Activated T-cell treated with anti-CD3 and anti-CD28 coated beads, Interleukin-2, amount 50 U/mL, for 1 hour (primary cell): ENCODE measurements around the gene COPB2.
A peak's percentile ranks its signal among the peaks of the same experiment; 100 is the strongest.
"Not testable (repeated sequence)": the region's sequence is repeated elsewhere in the genome, so short reads cannot be mapped to it uniquely, and the experiment has no call there.

Experiments used
- DNase-seq: peaks from one replicate; pipeline ENCODE4 v3.0.0-alpha.2; 2020

The COPB2 gene

DNA sequence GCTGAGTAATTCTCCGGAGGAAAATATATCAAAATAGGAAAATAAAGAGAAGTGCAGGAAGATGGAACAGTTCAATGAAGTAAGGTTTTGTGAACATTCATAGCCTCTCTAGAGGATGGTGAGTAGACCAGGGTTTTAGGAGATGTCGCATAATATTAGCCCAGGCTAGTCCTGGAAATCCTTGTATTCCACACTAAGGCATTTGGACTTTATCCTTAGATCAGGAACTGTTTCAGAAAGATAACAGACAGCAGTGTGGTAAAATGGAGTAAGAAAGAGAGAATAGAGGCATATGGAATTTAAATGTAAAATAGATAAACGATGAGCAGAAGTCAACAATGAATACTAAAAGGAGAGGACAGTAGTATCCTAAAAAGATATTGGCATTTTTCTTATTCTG, 12.1 kb downstream of the COPB2 start:
- no peak for DNase-seq

DNA sequence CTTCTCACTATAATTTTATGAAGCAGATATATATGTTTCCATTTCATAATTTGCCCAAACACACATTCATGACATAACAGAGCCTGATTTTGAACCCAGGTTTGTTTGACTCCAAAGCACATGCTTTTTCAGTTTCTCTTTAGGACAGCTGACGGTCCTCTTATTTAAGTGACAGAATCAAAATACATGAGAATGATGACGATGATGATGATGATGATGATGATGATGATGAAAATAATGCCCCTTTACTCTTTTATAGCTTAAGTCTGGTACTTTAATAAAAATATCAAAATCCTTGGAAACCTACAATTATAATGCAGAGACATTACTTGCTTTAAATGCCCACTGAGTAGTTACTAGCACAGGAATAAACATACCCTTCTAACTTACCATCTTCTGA, 15.3 kb downstream of the COPB2 start:
- DNase-seq, result no peak

DNA sequence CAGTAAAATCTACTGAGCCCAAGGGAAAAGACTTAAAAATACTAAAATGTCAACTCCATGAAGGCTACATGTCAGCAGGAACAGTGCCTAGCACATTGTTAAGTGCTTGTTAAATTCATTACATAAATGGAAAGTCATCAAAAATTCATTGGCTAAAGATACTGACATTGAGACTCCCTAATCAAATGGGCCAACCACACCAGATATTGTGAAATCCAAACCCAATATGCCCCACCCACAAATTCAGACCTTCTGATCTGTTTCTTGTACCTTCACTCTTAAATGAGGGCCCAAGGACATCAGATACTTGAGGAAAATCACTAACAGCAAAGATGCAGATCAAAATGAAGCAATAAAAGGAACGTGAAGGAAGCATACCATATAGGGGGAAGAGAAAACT, 24.9 kb downstream of the COPB2 start:
- no peak for DNase-seq

DNA sequence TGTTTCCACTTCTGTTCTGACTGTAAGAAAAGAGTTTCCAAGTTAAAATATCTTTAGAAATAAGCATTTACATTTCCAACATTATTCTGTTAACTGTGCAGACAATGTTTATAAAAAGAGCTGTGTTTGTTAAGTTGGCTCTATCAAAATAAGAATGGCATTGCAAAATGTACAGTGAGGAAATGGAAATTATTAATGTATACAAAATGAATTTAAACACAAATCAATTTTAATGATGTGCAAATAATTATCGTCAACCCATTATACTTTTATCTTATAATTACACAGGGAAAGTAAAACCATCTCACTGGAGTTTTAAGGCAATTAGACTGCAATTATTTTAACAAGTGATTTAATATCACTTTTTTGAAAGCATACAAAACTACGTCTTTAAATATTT, 28.2 kb downstream of the COPB2 start:
- DNase-seq, result no peak

DNA sequence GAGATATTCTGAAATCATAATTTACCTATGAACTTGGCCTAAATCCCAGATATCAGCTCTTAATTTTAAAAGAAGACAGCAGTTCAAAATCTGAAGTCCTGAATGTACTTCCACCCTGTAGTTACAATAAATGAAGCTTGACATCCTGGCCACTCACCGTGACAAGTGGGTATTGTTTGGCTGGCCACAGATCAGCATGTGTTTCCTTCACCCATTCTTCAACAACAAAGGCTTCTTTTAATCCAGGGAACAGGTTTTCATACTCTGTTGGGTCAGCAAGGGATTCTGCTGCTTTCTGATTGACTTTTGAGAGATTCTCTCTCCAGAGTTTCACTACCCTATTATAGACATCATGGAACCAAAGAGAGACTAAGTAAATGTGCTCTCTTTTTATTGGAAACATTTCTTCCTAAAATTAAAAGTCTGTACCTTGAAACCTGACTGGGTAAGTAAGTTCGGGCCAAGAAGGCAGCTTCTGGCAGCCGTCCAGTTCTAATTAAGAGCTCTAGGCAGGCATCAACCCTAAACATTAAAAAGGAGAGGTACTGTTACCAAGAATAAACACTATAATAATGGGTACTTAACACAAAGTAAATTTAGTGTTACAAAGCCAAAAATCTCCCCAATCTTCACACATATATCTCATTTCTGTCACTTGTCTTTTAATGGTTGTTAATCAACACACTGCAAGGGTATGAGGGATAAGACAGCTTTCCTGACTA, 30.4 kb downstream of the COPB2 start:
- DNase-seq, result no peak

DNA sequence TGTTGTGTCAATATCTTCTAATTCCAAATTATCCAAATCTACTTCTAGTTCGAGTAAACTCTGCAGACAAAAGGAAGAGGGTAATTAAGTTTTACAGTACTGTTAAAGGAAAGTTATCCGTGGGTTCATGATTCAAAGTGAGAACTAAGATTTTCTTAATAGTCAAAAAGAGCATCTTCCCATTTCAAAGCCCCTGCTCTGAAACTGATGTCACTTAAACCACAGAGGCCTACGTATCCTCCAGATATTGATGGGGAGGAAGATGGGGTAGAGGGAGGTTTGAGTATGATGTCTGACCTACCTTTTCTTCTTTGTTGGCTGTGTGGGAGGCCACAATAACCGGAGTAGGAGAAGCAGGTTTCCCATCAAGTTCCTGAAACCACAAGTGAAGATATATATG, 31.5 kb downstream of the COPB2 start:
- DNase-seq, result no peak

DNA sequence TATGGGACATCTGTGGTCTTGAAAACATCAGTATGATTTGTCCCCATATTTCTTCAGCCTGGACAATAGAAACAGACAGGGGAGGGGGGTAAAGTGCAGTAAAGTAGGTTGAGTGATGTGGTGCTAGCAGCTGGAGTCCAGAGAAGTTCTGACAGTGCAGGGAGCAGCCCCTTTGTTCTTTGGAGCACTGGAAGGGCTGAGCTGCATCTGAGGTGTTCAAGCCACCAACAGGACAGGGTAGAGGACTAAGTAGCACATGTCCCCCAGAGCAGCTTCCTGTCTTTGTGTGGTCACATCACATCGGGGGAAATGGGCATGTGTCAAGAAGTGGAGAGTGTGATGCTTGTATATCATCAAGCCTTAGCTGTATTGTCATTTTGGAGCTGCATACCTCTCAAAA, 33.6 kb downstream of the COPB2 start:
- DNase-seq, result no peak

DNA sequence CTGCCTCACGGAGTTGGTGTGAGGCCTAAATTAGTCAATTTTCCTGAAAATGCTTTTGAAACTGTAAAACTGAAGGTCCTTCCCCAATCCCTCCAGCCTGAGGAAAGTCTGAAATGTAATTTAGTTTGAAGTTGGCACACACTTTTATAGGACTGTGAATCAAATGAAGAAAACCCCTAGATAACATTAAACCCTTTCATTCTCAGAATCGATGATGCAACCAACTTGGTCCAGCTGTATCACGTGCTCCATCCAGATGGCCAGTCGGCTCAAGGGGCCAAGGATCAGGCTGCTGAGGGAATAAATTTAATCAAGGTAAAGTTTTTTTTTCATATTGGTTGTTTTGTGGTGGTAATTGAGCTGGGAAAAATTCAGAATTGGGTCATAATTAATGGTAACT, 34.0 kb downstream of the COPB2 start:
- DNase-seq, result no peak

DNA sequence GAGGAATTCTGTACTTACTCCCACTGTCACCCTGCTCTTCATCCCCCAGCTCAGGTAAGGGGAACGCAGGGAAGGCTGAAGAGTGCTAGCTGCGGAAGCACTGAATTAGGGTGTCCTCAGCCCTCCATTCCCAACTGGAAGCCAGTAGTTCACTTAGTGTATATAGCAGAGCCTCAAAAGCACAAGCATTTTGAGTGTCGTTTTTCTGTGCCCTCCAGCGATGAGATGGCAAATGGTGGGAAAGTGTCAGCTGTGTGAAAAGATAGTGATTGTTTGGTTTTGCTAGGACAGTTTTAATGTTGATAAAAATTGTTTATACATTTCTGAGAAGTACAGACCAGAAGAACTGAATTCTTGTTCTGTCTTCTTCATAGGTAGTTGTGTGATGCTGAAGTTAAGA, 34.8 kb downstream of the COPB2 start:
- DNase-seq, result no peak

DNA sequence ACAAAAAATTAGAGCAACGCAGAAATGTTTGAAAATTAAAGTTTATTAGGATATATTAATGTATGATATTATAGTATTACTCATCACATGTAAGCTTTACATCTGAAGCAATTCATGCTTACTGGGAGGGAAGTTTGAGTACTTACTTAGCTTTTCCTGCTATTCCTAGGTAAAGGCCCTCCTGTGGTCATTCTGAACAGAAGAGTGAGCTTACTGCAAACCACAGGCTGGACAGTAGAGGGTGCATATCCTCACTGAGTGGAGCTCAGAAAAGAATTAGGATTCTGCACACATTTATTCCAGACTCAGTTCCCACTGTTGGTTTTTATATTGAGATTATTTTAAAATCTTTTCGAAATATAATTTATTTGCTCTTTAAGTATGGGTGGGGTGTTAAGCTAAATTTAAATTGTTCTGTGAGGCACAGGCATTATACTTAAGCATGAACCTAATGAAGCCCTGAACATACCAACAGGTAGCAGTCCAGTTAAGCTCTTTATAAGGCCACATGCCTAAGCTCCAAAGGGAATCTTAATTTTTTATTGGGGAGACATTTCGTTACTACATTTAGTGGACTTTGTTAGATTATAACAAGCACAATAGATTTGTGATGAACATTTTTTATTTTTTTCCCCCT, 35.4 kb downstream of the COPB2 start:
- no peak for DNase-seq

DNA sequence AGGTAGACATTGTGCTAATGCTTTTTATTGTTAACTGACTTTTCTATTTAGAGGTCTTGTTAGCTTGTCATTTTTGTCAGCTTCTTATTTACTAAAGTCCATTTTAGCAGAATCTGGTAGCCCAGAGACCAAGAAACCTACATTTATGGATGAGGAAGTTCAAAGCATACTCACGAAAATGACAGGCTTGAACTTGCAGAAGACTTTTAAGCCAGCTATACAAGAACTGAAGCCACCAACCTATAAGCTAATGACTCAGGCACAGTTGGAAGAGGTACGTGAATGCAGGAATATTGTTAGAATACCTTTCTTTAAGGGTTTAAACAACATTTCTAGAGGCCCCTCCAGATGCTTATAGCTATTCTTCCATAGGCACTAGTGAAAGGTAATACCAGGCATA, 42.7 kb downstream of the COPB2 start:
- DNase-seq, result no peak

DNA sequence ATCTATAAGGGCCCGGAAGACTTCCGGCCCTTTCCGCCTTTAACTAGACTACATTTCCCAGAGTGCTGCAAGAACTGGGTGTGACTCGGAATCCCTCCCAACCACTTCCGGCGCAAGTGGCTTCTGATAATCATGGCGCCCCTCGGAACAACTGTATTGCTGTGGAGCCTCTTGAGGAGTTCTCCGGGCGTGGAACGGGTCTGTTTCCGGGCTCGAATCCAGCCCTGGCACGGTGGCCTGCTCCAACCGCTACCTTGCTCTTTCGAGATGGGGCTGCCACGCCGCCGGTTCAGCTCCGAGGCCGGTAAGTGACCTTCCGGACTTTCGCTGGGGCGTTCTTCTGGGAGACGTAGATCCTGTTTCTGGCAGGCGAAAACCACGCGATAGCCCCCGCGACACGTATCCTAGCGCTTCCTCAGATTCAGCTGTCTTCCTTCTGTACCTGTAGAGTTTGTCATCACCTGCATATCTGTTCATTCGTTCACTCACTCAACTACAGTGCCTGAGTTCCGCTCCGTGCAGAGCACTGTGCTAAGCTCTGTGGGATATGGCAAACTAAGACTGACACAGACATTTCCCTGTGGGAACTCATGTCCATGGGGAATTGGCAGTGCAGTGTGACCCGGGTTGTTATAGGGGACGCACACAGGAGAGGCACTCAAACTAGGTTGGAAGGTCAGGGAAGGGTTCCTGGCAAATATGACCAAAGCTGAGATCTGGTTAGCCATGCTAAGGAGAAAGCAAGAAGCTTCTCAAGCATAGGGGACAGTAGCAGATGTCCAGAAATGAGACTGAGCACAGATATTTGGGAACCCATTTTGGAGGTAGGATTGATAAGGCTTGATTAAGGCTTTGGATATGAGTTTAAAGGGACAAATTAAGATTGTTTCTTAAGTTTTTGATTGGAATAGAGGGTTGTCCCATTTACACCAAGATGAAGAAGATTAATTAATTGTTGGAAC, 45.3 kb downstream of the COPB2 start, which contains the start of gene MRPS22:
Gene MRPS22 (plus strand): TSS at position 126 of the 962 bp plus-strand sequence. CDS start 7 bp downstream, at position 133.
- peak; percentile 74 for DNase-seq

DNA sequence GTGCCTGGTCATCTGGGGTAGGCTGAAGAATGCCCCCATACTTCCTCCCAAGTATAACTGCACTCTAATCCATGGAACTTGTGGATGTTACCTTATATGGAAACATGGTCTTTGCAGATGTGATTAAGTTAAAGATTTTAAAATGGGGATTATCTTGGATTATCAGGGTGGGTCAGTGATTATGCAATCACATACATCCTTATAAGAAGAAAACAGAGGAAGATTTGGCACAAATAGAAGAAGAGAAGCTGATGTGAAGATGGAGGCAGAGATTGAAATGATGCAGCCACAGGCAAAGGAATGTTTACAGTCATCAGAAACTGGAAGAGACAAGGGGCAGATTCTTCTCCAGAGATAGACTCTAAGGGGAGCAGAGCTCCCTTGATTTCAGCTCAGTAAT, 47.4 kb downstream of the COPB2 start:
- no peak for DNase-seq

DNA sequence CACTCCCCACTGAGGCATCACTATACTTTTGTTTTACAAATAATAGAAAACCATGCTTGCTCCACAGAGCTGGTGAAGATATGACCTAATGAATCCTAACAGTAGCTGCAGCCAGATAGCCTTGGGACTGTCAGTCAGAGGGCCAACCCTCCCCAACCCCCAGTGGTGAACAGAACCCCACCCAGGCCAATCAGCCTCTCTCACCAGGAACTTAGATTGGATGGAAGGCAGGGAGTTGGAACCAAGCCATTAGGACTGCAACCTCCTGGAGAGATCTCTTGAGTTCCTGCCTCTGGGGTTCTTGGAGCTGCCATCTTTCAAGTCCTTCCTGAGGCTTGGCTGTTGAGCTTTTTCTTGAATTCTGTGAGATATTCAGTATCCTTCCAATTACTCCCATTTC, 48.7 kb downstream of the COPB2 start:
- no peak for DNase-seq

DNA sequence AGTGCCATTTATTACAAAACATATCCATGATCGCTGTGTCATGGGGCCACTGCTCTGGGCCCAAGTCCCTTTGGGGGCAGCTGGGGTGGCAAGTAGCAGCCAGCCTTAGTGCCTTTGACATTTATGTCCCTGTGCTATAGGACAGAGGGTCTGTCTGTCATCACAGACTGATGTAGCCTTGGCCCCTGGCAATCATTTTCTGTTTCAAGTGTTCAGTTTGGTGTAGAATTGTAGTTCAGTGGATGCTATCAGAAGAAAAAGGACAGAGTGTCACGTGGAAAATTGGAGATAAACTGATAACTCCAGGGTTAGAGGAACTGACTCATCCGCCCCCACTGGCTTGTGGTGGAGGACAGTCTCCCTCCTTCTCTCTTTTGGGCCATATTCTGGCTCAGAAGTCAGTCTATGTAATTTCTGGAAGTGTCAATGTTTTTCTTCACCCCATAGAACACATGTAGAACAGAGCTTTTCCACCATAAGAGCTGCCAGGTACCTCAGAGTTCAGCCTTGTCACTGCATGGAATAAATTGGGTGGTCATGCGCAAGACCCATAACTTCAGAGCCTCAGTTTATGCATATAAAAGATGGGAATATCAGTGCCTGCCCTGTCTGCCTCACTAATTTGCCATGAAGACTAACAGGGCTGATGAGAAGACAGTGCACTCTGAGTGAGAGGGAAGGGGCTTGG, 50.1 kb downstream of the COPB2 start:
- no peak for DNase-seq

DNA sequence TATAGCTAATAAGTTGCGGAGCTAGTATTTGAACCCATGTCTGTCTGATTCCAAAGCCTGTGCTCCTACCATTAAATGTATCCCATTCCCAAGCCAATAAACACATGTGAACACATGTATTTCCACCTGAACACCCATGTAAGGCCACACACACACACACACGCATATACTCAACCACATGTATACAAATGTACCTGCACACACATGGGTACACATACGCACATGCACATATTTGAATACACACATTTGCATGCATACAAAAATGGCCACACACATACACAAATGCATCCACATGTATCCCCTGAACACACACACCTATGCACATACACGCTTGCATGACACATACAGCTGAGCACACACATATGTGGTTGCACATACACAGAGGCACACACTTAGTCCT, 51.0 kb downstream of the COPB2 start:
- DNase-seq, result no peak

DNA sequence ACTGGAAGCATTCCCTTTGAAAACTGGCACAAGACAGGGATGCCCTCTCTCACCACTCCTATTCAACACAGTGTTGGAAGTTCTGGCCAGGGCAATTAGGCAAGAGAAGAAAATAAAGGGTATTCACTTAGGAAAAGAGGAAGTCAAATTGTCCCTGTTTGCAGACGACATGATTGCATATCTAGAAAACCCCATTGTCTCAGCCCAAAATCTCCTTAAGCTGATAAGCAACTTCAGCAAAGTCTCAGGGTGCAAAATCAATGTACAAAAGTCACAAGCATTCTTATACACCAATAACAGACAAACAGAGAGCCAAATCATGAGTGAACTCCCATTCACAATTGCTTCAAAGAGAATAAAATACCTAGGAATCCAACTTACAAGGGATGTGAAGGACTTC, 54.8 kb downstream of the COPB2 start:
- DNase-seq, result not testable (repeated sequence)

DNA sequence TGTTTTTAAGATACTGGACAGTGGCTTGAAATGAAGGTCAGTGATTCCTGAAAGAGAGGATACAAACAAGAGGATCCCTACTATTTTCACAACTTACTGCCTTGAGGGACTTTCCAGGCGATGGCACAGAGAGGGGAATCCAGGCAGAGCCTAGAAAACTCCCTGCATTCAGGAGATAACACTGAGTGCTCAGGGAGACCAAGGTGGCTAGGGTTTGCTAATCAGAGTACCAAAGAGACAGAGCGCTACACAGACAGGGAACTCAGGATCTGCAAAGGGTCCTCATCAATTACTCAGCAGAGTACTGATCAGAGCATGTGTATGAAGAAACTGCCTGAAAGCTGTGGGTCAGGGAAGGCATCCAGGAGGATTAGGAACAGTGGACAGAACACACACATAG, 57.4 kb downstream of the COPB2 start:
- DNase-seq, result no peak

DNA sequence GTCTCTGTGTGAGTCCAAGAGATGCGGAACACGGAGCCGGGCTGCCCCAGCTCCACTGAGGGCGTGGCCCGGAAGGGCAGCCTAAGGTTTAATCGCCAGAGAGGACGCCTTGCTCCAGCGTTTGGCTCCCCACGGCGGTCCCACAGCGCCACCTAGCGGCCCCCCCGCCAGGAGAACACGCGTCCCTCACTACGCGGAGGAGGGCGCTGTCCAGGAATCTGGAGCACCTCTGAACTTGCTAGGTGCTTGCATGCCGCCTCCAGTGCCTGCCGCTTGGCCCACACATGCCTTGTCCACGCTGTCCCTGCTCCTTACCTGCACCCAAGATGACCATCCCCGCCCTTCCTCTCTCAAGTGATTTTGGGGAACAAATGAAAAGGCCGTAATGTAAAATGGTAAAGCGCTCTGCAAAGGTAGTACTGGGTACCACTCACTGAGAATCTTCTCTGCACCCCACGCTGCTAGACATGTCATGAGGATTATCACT, 60.0 kb downstream of the COPB2 start:
- peak; percentile 88 for DNase-seq

DNA sequence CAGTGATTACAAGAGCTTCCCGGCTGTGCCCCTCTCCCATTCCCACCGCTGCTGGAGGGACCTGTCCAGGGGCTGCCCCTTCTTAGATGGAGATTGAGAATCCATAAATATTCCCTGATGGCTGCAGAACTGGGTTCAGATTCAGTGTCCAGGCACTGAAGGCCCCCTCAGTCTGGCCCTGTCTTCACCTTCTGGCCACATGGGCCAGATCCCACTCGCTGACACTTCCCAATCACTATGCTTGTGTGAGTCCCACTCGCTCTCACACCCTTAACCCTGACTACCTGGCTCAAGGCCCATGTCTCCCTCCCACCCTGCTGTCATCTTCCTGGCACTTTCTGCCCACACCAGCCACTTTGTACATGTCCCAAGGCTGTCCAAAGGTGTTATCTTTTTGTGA, 61.1 kb downstream of the COPB2 start:
- DNase-seq, result no peak

DNA sequence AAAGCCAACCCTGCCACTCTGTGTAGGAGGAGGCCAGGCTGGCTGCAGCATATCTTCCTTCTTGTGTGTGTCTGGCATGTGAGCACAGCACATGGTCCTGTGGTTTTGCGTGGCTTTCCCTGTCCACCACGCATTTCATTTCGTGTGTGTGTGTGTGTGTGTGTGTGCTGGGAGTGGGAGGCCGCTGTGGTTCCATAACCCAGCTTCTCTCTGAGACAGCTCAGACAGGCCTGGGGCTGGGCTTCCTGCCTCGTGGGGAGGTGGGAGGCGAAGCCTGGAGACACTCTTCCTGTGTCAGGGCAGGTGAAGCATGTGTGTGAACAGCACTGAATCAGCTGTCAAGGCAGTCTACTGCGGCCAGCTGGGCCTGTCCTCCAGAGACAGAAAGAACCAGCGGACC, 61.6 kb downstream of the COPB2 start:
- no peak for DNase-seq

DNA sequence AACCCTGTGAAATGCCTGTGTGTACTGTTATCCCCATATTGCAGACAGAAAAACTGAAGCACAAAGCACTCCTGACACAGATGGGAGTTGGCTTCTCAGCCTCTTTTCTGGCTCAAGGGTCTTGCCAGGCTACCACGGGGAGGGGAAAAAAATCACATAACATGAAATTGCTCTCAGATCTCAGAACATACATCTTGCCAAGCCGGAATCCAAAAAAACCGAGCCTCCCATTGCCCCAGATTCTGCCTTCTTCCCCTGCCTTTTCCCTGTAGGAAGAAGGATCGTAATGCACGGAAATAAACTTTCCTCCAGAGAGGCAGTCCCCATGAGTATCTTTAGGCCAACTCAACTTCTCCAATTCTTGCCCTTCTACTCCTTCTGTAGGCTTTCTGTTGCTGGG, 62.2 kb downstream of the COPB2 start:
- no peak for DNase-seq

DNA sequence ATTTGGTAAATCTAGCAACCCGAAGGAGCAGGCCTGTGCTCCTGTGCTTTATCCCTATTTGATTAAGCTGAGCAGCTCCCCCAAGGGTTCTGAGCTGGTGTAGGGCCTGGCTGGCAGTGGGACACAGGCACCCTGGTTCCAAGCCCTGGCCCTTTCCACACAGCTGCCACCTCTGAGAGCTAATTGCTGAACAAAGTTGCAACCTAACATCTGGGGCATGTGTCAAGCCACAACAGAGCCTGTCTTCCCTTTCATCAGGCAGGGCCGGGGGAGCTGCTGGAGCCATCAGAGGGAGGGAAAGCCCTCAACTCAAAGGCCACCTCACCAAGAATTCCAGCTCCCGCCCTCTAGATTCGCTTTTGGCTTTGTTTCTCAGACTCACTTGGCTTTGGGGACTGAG, 62.7 kb downstream of the COPB2 start:
- DNase-seq, result no peak
